Right lung (tissue), 5 donors: ENCODE measurements around the gene WNT4. TPM values are rescaled to one million over a fixed set of nuclear protein-coding genes. Genes with fewer than 3 reads are reported as not detected.

Source experiments
- DNase-seq, 2 donors: peaks; one replicate each; pipeline ENCODE4 v3.0.0-alpha.2; 2013
- polyA plus RNA-seq, 5 donors: library from polyadenylated mRNA; unstranded; fragments of 120-200 nt; gene quantifications; one replicate each; pipeline versions ENCODE4 v1.2.1 to v1.2.3, GENCODE V29; 2013; ENCODE audit warnings: inconsistent platforms in 1 of 5, low replicate concordance in 1 of 5; ENCODE audit not compliant: insufficient read length in 5 of 5, insufficient read depth in 1 of 5

The WNT4 gene
- polyA plus RNA-seq, 5 donors: 2.1 to 4.5 (median 3.0) TPM

DNA sequence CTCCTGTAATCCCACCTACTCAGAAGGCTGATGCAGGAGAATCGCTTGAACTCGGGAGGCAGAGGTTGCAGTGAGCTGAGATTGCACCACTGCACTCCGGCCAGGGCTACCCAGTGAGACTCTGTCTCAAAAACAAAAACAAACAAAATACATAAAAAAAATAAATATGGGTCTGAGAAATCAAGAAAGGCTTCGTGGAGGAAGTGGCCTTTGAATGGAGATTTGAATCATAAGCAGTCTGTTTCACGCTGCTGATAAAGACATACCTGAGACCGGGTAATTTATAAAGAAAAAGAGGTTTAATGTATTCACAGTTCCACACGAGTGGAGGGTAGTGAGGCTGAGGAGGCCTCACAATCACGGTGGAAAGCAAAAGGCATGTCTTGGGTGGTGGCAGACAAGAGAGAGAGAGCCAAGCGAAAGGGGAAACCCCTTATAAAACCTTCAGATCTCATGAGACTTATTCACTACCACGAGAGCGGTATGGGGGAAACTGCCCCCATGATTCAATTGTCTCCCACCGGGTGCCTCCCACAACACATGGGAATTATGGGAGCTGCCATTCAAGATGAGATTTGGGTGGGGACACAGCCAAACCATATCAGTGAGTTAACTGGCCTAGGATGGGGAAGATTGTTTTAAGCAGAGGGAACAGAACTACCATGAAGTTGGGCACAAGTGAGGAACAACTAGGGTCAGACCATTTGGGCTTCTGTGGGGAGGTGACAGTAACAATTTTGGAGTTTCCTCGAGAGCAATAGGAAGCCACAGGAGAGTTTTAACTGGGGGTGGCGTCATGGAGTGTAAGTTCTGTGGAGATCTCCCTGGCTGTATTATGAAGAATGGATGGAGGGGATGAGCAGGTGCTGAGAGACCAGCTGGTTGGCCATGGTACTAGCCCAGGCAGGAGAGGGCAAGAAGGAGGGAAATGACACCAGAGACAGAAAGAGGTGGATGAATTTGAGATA is 22.2 kb upstream of the WNT4 start:
- DNase-seq: no peak

DNA sequence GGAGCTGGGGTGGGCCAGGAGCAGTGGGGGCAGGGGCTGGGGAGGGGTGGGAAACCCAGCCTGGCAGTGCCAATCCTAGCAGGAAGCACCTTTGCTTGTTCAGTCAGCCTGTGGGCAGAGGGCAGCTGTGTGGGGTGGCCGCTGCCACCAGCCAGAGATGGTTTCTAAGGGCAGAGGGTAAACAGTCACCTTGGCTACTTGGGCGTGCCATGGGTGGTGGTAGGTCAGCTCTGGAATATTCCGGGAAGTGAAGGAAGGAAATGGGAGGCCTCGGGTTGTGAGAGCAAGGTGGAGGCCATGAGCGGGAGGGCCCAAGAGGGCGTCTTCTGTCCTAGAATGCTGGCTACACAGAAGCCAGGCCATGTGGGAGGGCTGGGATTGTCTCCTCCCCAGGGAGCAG is 20.7 kb upstream of the WNT4 start:
- DNase-seq: no peak

DNA sequence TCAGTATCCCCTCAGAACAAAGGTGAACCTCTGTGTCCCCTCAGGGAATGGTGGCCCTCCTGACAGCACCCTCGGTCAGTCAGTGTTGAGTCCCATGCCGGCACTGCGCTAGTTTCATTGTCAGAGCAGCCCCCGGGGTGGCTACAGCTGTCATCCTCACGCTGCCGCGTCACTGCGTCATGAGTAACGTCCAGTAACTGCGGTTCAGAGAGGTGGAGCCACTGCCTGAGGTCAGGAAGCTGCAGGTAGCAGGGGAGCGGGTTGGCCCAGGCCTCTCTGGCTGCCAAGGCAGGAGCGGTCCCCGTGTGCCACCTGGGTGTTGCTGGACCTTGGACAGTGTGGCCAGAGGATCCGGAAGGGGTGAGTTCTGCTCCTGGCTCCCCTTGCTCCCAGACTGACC is 20.2 kb upstream of the WNT4 start:
- DNase-seq: no peak

DNA sequence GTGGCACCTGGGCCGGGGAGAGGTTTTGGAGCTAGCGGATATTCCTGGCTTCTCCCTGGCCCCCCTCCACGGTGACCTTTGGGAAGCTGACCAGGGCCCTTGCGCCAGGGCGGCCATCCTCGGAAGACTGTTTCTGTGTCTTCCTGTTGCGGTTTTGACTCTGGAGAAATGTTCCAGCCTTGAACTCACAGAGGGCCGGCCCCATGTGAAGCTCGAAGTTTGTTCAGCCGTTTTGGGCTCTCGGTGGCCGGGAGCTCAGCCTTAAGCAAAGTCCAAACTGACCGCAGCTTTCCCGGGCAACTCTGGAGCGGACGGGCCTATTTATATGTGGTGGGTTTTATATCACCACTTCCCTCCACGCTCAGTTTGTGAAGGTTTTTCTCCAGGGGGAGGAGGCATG is 17.0 kb upstream of the WNT4 start:
- DNase-seq: no peak

DNA sequence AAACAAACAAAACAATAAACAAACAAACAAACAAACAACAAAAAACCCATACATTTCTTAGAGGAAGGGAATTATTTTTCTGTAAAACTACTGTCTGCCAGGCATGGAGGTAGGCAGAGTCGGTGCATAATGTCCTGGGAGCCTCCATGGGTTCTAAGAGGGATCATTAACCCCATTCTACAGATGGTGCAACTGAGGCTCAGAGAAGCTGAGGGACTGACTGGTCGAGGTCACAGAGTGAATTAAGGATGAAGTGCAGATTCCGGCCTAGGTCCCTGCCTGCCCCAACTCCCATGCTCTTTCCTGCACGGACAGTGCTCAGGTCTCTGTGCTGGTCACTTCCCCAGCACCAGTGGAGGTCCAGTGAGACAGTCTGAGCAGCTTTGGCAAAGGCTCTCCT is 15.8 kb upstream of the WNT4 start:
- DNase-seq: no peak

DNA sequence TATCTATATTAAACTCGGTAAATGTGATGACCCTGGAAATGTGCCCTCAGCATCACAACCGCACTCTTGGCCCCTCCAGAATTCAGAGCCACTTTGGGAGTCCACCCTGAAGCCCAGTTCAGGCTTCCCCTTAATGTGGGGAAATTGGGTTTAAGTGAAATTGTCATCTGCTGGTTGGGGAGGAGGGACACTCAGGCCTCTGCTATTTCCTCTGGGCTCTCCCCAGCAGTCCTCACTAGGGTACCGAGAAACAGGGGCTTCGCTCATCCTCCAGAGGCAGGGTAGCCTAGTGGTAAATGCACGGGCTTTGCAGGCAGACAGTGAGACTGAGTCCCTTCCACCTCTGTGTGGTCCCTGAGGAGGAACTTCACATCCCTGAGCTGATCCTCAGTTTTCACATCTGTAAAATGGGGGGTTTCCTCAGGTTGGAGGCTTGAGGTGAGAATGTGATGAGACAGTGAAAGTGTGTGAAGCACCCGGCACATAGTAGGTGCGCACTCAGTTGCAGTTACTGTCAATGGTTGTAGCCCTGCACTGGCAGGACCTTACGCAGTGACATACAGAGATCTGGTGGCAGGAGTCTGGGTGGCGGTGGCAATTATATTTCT is 14.6 kb upstream of the WNT4 start:
- no peak for DNase-seq

DNA sequence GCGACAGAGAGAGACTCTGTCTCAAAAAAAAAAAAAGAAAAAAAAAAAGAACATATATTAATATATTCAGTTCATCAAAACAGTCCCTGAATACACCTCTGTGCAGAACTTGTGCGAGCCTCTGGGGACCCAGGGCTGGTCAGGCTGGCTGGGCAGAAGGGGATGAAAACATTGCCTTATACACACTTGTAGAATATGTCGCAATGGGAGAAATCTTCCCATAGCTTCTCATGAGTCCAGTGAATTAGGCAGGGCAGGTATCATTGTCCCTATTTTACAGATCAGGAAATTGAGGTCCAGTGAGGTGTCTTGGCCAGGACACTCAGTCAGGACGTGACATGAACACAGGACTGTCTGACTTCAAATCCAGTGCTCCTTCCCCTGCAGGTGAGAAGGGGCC is 12.6 kb upstream of the WNT4 start:
- no peak for DNase-seq

DNA sequence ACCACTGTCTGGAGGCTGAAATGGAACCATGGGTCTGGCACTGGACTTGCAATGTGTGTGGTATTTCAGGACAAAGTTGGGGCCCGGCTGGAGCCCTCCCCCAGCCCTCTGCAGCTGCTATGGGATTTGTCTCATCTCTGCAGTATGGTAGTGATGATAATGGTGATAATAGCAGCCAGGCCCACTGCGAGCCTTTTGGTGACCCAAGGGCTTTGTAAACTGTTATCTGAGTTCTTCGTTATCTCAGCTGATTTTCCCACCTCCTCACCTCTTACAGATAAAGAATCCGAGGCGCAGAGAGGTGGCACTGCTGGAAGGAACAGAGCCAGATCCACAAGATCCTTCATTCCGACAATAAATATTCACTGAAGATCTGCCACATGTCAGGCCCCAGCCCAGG is 11.7 kb upstream of the WNT4 start:
- DNase-seq: no peak

DNA sequence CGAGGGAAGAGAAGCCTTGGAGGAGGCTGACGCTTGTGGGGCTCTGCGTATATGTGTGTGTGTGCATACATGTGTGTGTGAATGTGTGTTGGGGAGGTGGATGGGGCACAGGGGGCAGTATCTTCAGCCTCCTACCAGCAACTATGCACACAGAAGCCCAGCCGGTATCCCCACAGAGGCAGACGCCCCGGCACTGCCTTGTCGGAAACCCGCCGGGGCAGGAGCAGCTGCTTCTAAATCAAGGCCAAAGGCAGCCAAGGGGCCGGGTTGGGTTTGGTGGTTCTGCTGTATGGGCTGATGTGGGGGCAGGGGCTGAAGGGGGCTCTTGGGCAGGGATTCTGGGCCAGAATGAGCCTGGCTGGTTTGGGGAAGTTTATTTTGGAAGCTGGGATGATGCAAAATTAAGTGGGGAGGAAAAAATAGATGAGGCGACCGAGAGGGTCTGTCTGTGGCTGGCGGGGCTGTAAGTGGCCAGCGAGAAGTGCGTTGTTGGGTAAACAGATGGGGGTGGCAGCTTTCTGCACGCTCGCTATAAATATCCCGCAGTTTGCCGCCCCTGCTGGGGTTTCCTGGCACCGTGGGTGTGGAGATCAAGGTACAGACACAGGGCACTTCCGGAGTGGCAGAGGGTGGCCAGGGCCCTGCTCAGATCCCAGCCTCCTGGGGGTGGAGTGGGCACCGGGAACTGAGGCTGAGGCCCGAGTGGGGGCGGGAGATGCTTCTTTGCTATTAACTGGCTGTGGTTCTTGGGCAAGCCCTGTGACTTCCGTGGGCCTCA is 11.0 kb upstream of the WNT4 start:
- DNase-seq: no peak

DNA sequence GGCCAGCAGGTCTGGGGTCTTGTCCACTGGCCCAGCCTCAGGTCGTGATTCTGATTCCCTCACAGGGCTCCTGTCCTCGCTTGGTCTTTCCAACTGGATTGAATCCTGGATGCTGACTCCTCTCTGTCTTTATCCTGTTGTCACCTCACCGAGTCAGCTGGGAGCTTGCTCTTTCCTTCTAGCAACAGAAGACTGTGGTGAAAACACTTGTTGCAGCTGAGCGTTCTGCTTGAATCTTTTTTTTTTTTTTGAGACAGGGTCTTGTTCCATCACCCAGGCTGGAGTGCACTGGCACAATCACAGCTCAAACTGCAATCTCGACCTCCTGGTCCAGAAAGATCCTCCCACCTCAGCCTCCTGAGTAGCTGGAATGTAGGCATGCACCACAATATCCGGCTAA is 8.0 kb upstream of the WNT4 start:
- DNase-seq: no peak

DNA sequence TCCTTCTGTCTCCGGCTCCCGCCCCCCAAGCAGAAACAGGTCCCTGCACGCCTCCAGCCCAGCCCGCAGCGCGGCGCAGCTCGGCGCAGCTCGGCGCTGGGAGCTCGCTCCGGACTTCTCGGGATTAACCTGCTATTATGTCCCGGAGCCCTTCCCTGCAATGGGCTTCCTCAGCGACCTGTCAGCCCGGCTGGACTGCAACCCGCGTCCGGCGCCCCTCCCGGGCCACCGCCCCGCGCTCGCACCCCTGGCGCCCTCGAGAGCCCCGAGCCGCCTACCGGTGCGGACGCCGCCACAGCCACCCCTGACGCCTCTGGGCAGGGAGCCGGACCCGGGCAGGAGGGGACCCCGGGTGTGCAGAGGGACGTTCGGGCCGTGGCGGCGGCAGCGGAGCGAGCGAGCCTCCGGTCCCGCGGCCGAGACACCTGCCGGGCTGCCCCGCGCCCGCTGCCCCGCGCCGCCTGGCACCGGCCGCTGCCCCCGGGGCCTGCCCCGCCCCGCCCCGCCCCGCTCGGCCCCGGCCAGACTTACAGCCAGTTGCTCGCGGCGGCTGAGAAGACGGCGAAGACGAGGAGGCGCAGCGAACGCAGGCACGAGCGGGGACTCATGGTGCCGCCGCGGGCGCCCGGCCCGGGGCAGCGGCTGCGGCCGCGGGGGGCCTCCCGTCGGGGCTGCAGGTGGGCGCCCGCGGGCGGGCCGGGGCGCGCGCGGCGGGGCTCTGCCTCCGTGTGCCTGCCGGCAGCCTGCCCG is 407 bp downstream of the WNT4 start:
- DNase-seq: no peak

DNA sequence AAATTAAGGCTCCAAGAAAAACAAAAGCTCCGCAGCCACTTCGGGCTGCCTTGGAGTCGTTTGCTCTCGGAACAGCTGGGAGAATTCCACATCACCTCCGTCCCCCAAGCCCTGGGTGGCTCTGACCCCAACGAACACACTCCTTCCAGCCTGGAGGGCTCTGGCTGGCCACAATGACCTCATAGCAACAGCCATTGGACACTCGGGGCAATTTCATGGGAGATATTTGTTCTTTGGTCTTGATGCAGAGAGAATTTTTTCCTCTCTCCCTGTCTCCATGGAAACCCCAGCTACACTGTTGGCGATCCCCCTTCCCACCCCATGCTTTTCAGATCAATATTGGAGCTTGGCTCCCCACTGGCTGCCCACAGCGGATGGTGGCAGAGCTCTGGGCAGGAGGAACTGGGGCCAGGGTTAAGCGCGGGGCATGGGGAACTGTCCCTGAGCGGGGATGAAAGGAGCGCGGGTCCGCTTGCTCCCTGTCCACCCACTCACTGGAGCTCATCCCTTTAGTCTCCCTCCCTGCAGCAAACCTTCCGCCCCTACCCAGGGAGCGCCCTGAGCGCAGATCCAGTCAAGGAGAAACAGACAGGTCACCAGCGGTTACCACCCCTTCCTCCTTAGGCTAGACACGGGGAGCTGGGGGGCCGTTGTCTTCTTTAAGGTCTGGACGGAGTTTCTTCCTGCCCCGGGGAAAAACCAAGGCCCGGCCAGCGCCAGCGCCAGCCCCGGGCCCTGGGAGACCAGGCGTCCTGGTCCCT is 1.2 kb downstream of the WNT4 start:
- peak in 1 of 2 donors; percentile 71 for DNase-seq

DNA sequence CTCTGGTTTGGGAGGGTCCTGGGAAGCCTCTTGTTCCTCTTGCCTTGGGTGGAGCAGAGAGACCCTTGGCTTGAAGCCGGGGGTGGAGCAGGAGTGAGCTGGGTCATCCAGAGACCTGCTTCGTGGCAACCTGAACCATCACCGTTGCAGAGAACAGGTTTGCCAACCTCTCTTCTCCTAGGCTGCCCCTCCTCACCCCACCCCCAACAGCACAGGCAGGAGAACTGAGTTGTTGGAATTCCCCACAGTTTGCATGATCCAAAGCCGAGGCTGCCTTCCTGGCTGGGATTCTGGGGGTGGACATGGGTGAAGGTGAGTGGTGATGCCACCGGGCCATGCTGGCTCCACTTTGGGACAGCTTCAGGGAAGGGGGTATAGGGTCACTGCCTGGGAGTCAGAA is 2.2 kb downstream of the WNT4 start:
- DNase-seq: no peak

DNA sequence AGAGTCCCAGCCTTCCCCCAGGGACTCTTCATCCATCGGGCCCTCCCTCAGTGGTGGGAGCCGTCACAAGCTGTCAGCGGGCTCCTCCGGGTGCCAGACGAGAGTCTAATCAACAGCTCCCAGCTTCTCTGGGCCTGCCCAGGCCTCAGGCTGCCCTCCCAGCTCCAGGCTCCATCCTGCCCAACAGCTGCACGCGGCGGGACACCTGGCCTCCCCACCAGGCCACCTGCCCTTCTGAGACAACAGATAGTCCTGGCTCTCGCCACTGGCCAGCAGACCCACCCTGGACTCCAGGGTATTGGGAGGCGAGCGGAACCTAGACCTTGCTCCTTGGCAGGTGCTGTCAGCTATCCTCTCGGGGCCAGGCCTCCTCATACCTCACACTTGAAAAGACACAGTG is 3.1 kb downstream of the WNT4 start:
- DNase-seq: no peak

DNA sequence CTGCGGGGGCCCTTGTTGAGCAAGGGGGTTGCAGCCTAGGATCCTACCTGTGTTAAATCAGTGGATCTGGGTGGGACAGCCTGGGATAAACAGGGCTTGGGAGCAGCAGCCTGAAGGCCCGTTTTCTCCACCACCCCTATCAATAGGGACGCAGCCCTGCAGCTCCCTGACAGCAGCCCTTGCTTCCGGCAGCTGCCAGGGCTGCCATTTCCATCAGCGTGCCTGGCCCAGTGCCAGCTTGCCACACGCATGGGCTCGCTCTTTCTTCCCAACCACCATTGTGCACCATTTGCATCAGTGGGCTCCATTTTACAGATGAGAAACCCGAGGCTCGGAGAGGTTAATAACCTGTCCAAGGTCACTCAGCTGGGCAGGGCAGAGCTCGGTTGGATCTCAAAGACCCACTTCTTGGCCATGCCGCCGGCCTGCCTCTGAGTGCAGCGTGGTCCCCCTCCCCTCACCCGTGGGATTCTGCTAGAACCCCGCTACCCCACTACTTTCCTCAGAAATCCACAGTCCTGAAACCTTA is 3.8 kb downstream of the WNT4 start:
- DNase-seq: no peak

DNA sequence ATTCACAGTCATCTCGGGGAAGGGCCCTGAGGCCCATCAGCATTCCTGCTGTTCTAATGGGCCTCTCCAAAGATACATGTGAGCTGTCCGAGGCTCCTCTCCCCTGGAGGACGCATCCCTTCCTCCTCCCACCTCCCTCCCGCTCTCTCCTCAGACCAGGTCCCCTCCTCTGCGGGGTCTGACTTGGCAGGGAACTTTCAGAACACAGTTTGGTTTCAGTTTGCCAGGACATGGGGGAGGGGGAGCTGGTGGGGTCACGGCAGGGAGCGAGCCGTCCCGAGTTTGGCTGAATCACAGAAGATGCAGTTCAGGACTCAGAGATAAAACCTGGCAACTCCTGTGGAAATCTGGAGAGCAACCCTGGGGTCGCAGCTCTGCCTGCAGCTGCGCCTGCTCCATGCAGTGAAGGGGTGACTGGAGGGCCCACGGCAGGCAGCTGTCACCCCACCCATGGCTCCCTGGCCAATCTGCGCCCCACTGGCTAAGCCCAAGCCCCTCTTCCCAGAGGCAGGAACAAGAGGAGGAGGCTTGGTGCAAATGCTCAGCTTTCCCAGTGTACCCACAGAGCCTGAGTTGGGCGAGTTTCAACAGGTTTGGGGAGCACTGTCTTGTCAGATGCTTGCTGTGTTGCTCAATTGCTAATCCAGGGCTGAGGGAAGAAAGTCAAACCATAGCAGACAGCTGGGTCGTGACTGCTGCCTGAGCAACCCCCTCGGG is 5.7 kb downstream of the WNT4 start:
- peak in 1 of 2 donors; percentile 53 for DNase-seq

DNA sequence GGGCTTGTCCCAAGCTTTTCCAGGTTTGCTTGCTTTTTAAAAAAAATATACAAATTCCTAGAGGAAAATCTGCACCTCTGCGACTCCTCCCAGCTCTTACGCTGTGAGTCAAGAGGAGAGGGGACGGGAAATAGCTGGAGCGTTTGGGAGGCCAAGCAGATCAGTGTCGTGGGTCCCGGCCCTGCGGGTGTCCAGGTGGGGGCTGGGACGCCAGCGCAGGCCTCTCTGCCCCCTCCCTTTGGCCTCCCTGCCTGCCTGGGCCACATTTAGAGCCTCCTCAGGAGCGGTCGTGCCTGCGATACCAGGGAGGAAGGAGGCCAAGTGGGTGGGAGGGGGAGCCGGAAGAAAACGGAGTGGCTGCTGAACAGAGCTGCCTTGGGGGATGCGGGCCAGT is 9.0 kb downstream of the WNT4 start:
- no peak for DNase-seq

DNA sequence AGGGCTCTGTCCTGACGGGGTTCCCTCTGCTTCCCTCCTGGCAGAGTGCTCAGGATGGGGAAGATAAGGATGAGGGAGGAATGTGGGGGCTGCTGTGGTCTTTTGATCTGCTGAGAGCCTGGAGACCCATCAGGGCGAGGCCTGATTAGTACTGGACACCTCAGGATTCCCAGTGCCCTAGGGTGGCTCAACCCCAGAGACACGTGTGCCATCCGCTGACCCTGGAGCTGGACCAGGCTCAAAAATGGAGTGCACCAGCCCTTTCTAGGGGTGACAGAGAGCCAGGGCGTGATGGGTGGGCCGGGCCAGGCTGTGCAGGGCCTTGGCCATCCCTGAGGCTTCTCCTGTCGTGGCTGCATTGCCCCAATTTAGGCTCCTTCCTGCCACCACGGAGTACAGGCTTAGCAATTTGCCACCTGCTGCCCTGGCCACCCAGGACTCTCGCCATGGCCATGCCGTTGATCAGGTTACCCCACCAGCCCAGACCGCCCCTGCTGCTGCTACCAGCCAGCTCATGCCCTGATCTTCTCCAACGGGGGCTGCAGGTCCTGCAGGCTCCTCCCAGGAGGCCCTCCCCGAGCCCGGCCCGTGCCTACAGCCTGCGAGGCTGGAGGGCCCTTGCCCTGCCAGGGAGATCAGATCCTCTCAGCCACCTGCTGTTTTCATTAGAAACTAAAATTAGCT is 9.5 kb downstream of the WNT4 start:
- no peak for DNase-seq

DNA sequence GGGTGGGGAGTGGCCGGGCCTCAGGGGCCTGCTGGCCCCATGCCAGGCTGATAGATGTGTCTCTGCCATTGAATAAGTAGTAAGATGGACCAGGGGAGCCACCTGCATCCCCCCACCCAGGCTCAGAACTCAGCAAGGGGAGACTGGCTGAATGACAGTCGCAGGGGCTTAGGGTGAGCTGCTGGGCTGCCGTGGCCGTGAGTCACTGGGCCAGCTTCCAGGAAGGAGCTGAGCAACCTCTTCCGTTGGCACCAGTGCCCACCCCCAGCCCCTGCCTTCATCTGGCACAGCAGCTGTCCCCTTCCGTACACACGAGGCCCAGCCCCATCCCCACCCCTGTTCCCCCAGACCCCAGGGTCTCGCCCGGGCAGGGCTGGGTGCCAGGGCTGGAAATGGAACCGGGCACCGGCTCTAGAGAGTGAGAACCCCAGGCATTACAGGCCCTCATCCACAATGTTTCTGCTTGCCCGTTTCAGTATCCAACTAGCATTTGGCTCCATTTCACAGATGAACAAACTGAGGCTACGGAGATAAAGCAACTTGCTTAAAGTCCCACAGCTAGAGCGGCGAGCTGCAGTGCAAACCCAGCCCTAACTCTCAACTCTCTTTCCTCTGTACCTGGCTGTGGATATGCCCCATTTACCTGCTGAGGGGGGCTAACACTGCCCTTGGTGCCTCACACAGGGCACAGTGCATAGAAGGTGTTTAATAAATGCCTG is 10.2 kb downstream of the WNT4 start:
- DNase-seq: no peak
